K562 (cell line): ENCODE results near the gene SLC48A1. TPM values are rescaled to one million over a fixed set of nuclear protein-coding genes. Genes with fewer than 3 reads are reported as not detected.

Experiments used
- BRF2 ChIP-seq: IDR thresholded peaks from 3 replicates; pipeline ENCODE4 v1.6.1; 2011; ENCODE audit warnings: borderline replicate concordance, mild to moderate bottlenecking; ENCODE audit not compliant: insufficient read length, insufficient read depth
- FOXM1 ChIP-seq, 2 experiments: fragments of 450-650 bp in 1 of 2; sonication (generic) in 1 of 2; formaldehyde crosslinking in 1 of 2; IDR thresholded peaks; 2 replicates each; pipeline versions ENCODE4 v1.6.1 to v1.9.0; 2017 to 2022; ENCODE audit warnings: low read depth in 2 of 2, mild to moderate bottlenecking in 2 of 2, missing genetic modification reagents in 1 of 2, moderate library complexity in 1 of 2
- HDAC2 ChIP-seq: fragments of 450-650 bp; IDR thresholded peaks from 2 replicates; pipeline ENCODE4 v1.6.1; 2016; ENCODE audit warnings: mild to moderate bottlenecking
- KDM1A ChIP-seq, 2 experiments: fragments of 450-650 bp; IDR thresholded peaks; 2 replicates each; pipeline ENCODE4 v1.6.1; 2016; ENCODE audit warnings: mild to moderate bottlenecking in 2 of 2
- MAZ ChIP-seq, 2 experiments: fragments of 450-650 bp in 1 of 2; sonication (generic) in 1 of 2; formaldehyde crosslinking; IDR thresholded peaks in 1 of 2; conservative IDR thresholded peaks in 1 of 2; 2 replicates each; pipeline versions ENCODE4 v1.4.0 to v1.5.0; 2020; ENCODE audit warnings: mild to moderate bottlenecking in 1 of 2, missing genetic modification reagents in 1 of 2
- MEF2D ChIP-seq: conservative IDR thresholded peaks from 2 replicates; pipeline ENCODE4 v1.6.1; 2016; ENCODE audit warnings: low read depth, missing genetic modification characterization, missing compliant biosample characterization
- MIER1 ChIP-seq: fragments of 450-650 bp; IDR thresholded peaks from 2 replicates; pipeline ENCODE4 v1.6.1; 2016; ENCODE audit warnings: antibody characterized with exemption, mild to moderate bottlenecking, low read depth
- NCOA2 ChIP-seq, 2 experiments: fragments of 450-650 bp; IDR thresholded peaks; 2 replicates each; pipeline ENCODE4 v1.6.1; 2018; ENCODE audit warnings: mild to moderate bottlenecking in 2 of 2, moderate library complexity in 1 of 2; ENCODE audit not compliant: partially characterized antibody in 2 of 2
- RBM15 ChIP-seq: fragments of 200-400 bp; formaldehyde crosslinking; IDR thresholded peaks from 2 replicates; pipeline ENCODE4 v1.6.1; 2018; ENCODE audit warnings: mild to moderate bottlenecking, low read length, moderate library complexity; ENCODE audit not compliant: insufficient read depth
- REST ChIP-seq, 2 experiments: fragments of 450-650 bp; formaldehyde crosslinking in 1 of 2; IDR thresholded peaks; 2 replicates each; pipeline versions ENCODE4 v1.4.0 to v1.6.1; 2014 to 2020; ENCODE audit warnings: mild to moderate bottlenecking in 2 of 2, borderline replicate concordance in 1 of 2, low read depth in 1 of 2
- RHOXF2B ChIP-seq: fragments of 250-450 bp; sonication (Bioruptor Pico); conservative IDR thresholded peaks from 2 replicates; pipeline ENCODE4 v1.5.1; 2021
- SMC3 ChIP-seq: conservative IDR thresholded peaks from 2 replicates; pipeline ENCODE4 v1.6.1; 2011; ENCODE audit warnings: low read depth, low read length, improper control_type of control experiment; ENCODE audit not compliant: insufficient read depth
- TEAD1 ChIP-seq, 2 experiments: fragments of 450-650 bp in 1 of 2; sonication (generic) in 1 of 2; formaldehyde crosslinking; IDR thresholded peaks; 2 replicates each; pipeline versions ENCODE4 v1.4.0 to v1.8.0; 2020 to 2022; ENCODE audit warnings: mild to moderate bottlenecking in 2 of 2, missing genetic modification reagents in 1 of 2
- TEAD4 ChIP-seq, 2 experiments: sonication (generic) in 1 of 2; formaldehyde crosslinking in 1 of 2; IDR thresholded peaks; 2 replicates each; pipeline versions ENCODE4 v1.6.1 to v1.8.0; 2012 to 2022; ENCODE audit warnings: borderline replicate concordance in 1 of 2, inconsistent platforms in 1 of 2, low read length in 1 of 2, mild to moderate bottlenecking in 1 of 2, missing genetic modification reagents in 1 of 2
- ZNF23 ChIP-seq: fragments of 250-450 bp; sonication (Bioruptor Pico); IDR thresholded peaks from 2 replicates; pipeline ENCODE4 v1.4.0; 2020; ENCODE audit warnings: mild to moderate bottlenecking
- ZNF263 ChIP-seq: sonication (generic); formaldehyde crosslinking; IDR thresholded peaks from 2 replicates; pipeline ENCODE4 v1.8.0; 2022; ENCODE audit warnings: mild to moderate bottlenecking, missing genetic modification reagents, borderline replicate concordance
- polyA plus RNA-seq, 8 experiments: library from polyadenylated mRNA; depleted of rRNA in 4 of 8; stranded (reverse) in 5 of 8; unstranded in 3 of 8; fragments of >200 nt; fragmentation: Nextera tagmentation in 2 of 8; fragmentation: Illumina TruSeq in 1 of 8; extraction: Ambion mirVana in 2 of 8; extraction: Trizol in 1 of 8; gene quantifications; 2 replicates each; pipeline versions ENCODE4 v1.2.1 to v1.2.3, GENCODE V29; 2011 to 2014; ENCODE audit warnings: inconsistent platforms in 1 of 8, missing spikeins in 1 of 8
- total RNA-seq, 7 experiments: library from RNA; depleted of rRNA in 6 of 7; stranded (reverse); fragments of >200 nt in 6 of 7; fragmentation: Illumina TruSeq in 2 of 7; extraction: Trizol in 2 of 7; gene quantifications; 2 replicates each; pipeline versions ENCODE4 v1.2.1 to v1.2.3, GENCODE V29; 2011 to 2021; ENCODE audit warnings: low replicate concordance in 1 of 7

SLC48A1 gene
- total and polyA plus RNA-seq, 9 of the 15 experiments (the other 6 are each of a cell fraction or from before 2014, with no cell fraction given), result 10.7 to 37.5 (median 18.7) TPM

- TF ChIP-seq BRF2 (no peak), MAZ (CRISPR knock-in tag; conservative IDR thresholded peaks at IDR 0.05 in 1 of 2, IDR thresholded peaks at IDR 0.05 in 1 of 2) (peak in 1 of 2 experiments; percentile 49; a peak in 1 of 4 replicates), MEF2D (tag) (no peak), RBM15 (no peak), KDM1A (IDR thresholded peaks at IDR 0.05) (peak in 1 of 2 experiments; percentile 37; a peak in 1 of 4 replicates), ZNF263 (CRISPR knock-in tag) (peak; percentile 67; the same call in 1 of the 2 replicates), REST (IDR thresholded peaks at IDR 0.05; ENCODE audit: borderline replicate concordance) (peak; percentile 86), REST (CRISPR knock-in tag; IDR thresholded peaks at IDR 0.05; ENCODE audit: low read depth) (no peak), FOXM1 (IDR thresholded peaks at IDR 0.05; ENCODE audit: low read depth) (no peak), FOXM1 (CRISPR knock-in tag; IDR thresholded peaks at IDR 0.05; ENCODE audit: low read depth) (no peak), TEAD4 (IDR thresholded peaks at IDR 0.05; ENCODE audit: low read length) (0 out of 2 replicates have a peak, but pooled peaks have one; percentile 10), TEAD4 (CRISPR knock-in tag; IDR thresholded peaks at IDR 0.05; ENCODE audit: borderline replicate concordance) (no peak), RHOXF2B (no peak), SMC3 (peak; percentile 58; the same call in 1 of the 2 replicates), TEAD1 (CRISPR knock-in tag; IDR thresholded peaks at IDR 0.05) (peak; percentile 42 to 82; a peak in 1 of 4 replicates), MIER1 (no peak), ZNF23 (no peak), HDAC2 (0 out of 2 replicates have a peak, but pooled peaks have one; percentile 33), NCOA2 (IDR thresholded peaks at IDR 0.05; ENCODE audit: partially characterized antibody in 2 of 2) (no peak)
Observed at GRCh38 chr12:47744005-47744651, 28.9 kb upstream of the SLC48A1 start (continued).
